NB4 (cell line): ENCODE results near the gene ZIK1.

Experiments
- DNase-seq: peaks from one replicate; pipeline ENCODE4 v3.0.0; 2010; ENCODE audit warnings: low read depth
- H3K4me3 ChIP-seq: one replicate; pipeline ENCODE4 v1.5.1; 2011; ENCODE audit warnings: mild to moderate bottlenecking, low read depth, low read length, moderate library complexity
- MYC ChIP-seq: IDR thresholded peaks from 2 replicates; pipeline ENCODE4 v1.6.1; 2011; ENCODE audit warnings: low read depth, low read length
- POLR2A ChIP-seq: IDR thresholded peaks from 2 replicates; pipeline ENCODE4 v1.6.1; 2011; ENCODE audit warnings: mild to moderate bottlenecking; ENCODE audit not compliant: insufficient read length; ENCODE audit errors: extremely low read depth
- TF ChIP-seq, protein P1 (sequence below): IDR thresholded peaks from one replicate; pipeline ENCODE4 v1.5.1; 2012; ENCODE audit warnings: low read depth, low read length
- TF ChIP-seq, protein P2 (sequence below): IDR thresholded peaks from 2 replicates; pipeline ENCODE4 v1.6.1; 2011; ENCODE audit warnings: low read depth, low read length

The ZIK1 gene

DNA sequence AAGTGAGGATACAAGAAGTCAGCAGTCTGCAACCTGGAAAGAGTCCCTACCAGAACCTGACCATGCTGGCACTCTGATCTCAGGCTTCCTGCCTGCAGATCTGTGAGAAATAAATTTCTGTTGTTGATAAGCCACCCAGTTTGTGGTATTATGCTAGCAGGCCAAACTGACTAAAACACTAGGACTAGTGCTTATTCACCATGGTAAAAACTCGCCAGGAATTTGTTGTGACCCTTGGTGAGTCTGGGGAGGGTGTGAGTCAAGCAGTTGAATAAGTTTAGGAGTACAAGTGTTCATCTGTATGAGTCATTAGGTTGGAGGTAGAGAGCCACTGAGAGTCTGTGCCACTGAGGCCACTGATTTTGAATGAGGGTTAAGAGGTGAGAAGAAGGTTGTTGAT lies 3.6 kb downstream of the ZIK1 start:
- H3K4me3 ChIP-seq, result no peak overlapping the region
- DNase-seq, result no peak
- TF ChIP-seq, protein P1, sequence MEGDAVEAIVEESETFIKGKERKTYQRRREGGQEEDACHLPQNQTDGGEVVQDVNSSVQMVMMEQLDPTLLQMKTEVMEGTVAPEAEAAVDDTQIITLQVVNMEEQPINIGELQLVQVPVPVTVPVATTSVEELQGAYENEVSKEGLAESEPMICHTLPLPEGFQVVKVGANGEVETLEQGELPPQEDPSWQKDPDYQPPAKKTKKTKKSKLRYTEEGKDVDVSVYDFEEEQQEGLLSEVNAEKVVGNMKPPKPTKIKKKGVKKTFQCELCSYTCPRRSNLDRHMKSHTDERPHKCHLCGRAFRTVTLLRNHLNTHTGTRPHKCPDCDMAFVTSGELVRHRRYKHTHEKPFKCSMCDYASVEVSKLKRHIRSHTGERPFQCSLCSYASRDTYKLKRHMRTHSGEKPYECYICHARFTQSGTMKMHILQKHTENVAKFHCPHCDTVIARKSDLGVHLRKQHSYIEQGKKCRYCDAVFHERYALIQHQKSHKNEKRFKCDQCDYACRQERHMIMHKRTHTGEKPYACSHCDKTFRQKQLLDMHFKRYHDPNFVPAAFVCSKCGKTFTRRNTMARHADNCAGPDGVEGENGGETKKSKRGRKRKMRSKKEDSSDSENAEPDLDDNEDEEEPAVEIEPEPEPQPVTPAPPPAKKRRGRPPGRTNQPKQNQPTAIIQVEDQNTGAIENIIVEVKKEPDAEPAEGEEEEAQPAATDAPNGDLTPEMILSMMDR, result no peak
- TF ChIP-seq POLR2A, result no peak
- TF ChIP-seq MYC, result no peak
- TF ChIP-seq, protein P2, sequence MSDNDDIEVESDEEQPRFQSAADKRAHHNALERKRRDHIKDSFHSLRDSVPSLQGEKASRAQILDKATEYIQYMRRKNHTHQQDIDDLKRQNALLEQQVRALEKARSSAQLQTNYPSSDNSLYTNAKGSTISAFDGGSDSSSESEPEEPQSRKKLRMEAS, result no peak

DNA sequence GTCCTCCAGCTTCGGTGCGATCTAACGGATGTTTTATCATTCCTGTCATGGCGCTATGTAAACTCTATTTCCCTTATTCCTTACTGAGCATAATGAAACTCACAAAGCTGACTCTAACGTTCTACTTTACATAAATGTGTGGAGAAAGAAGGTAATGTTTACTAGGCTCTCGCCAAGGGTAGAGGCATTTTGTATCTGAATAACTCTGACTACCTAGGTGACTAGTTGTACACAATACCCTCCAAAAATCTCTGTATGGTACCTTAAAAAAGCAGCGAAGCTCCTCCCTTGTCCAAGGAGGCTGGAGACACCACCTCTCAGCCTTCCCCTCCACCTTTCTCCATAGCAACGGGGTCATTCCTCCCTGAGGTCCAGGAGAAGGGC lies 15.4 kb downstream of the ZIK1 start:
- TF ChIP-seq MYC, result no peak
- TF ChIP-seq, protein P1, result no peak
- TF ChIP-seq POLR2A, result no peak
- TF ChIP-seq, protein P2, result no peak
- no peak for DNase-seq
- H3K4me3 ChIP-seq, result peak overlapping the region; percentile 66

DNA sequence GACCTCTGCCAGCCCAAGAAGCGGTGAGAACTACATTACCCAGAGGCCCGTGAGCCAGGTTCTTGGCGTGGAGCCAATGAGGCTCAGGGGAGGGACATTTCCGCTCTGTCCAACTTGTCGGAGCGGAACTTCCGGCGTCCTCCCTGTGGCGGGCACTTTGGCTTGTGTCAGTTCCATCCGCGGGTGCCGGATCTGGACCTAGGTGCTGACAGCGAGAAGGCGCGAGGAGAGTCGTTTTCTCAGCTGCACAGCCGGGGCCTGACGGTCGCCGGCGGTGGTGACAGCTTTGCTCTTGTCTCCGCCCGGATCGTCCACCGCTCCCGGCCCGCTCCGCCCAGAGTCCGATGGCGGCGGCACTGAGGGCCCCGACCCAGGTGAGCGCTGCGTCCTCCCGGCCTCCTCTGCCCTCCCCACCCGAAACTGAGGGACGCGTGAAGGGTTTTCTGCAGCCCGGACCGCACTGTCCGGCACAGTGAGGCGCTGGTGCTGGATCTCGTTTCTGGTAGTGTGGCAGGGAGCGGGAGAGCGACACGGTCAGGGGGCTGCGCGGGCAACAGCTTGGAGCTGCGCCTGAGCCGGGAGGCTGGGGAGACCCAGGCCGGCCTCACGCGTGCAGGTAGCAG lies 15.9 kb downstream of the ZIK1 start, which contains the start of gene ZNF530:
ZNF530 (plus strand) TSS at position 125 of the 623 bp plus-strand sequence. CDS start 4,461 bp downstream, outside the sequence.
- TF ChIP-seq, protein P1, result no peak
- TF ChIP-seq, protein P2, result peak; percentile 43; the same call in 1 of the 2 replicates
- TF ChIP-seq MYC (no peak), POLR2A (peak; percentile 34)
- DNase-seq, result peak; percentile 88
- peak within 1 kb of the TSS; percentile 66 for H3K4me3 ChIP-seq

DNA sequence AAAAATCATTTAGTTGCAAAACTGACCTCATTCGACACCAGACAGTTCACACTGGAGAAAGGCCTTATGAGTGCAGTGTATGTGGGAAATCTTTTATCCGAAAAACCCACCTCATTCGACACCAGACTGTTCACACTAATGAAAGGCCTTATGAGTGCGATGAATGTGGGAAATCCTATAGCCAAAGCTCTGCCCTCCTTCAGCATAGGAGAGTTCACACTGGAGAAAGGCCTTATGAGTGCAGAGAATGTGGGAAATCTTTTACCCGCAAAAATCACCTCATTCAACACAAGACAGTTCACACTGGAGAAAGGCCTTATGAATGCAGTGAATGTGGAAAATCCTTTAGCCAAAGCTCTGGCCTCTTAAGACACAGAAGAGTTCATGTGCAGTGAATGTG lies 23.0 kb downstream of the ZIK1 start:
- DNase-seq, result no peak
- TF ChIP-seq, protein P2, result no peak
- TF ChIP-seq, protein P1, result no peak
- TF ChIP-seq MYC, result no peak
- no peak for TF ChIP-seq POLR2A
- no peak overlapping the region for H3K4me3 ChIP-seq

DNA sequence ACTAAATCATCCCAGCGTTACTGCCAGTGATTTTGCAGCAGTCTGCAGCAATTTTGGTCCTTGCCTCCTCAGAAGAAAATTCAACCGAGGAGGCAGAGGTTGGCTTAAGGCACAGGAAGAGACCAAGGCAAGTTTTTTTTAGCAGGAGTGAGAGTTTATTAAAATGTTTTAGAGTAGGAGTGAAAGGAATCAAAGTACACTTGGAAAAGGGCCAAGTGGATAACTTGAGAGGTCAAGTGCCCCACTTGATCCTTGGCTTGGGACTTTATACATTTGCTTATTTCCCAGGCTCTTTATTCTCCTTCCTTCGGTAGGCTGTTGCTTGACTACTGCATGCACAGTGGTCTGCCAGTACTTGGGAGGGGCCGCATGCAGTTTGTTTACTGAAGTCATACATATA lies 27.2 kb downstream of the ZIK1 start:
- TF ChIP-seq MYC (no peak), POLR2A (no peak)
- TF ChIP-seq, protein P2, result no peak
- TF ChIP-seq, protein P1, result no peak
- DNase-seq, result no peak
- no peak overlapping the region for H3K4me3 ChIP-seq
